ENCODE measurements around the gene UBXN10.

UBXN10 gene

GRCh38 chr1:20191266-20191825 lies 5.5 kb downstream of the UBXN10 start:
- no peaks in the 10 kb centered on the region for H3K36me3 ChIP-seq (ENCODE audit: insufficient read depth, low read length)
- H3K4me3 ChIP-seq, result no peak overlapping the region
- no peaks in the 10 kb centered on the region for H3K9me3 ChIP-seq (ENCODE audit: low read depth, low read length)
- TF ChIP-seq POLR2AphosphoS5 (IDR thresholded peaks at IDR 0.05; ENCODE audit: borderline replicate concordance, low read depth, low read length) (no peak), FOXP2 (optimal IDR thresholded peaks at IDR 0.05; ENCODE audit: control extremely low read depth, extremely low read length, insufficient read depth) (no peak), EZH2 (IDR thresholded peaks at IDR 0.05) (no peak)
- H3K27ac ChIP-seq, result no peak overlapping the region
- no peak overlapping the region for H3K9ac ChIP-seq (ENCODE audit: insufficient read length)
- no peak for DNase-seq (ENCODE audit: low read depth, low spot score)

GRCh38 chr1:20192364-20192763 lies 6.5 kb downstream of the UBXN10 start:
- H3K27ac ChIP-seq, result no peak overlapping the region
- H3K4me3 ChIP-seq, result no peak overlapping the region
- TF ChIP-seq EZH2 (IDR thresholded peaks at IDR 0.05) (no peak), FOXP2 (optimal IDR thresholded peaks at IDR 0.05; ENCODE audit: control extremely low read depth, extremely low read length, insufficient read depth) (no peak), POLR2AphosphoS5 (IDR thresholded peaks at IDR 0.05; ENCODE audit: borderline replicate concordance, low read depth, low read length) (no peak)
- H3K9ac ChIP-seq (ENCODE audit: insufficient read length), result no peak overlapping the region
- no peaks in the 10 kb centered on the region for H3K9me3 ChIP-seq (ENCODE audit: low read depth, low read length)
- no peaks in the 10 kb centered on the region for H3K36me3 ChIP-seq (ENCODE audit: insufficient read depth, low read length)
- DNase-seq (ENCODE audit: low read depth, low spot score), result no peak

GRCh38 chr1:20192871-20193411 lies 7.0 kb downstream of the UBXN10 start:
- Histone ChIP-seq H3K27ac (no peak overlapping the region), H3K4me3 (no peak overlapping the region), H3K9ac (ENCODE audit: insufficient read length) (no peak overlapping the region), H3K36me3 (ENCODE audit: insufficient read depth, low read length) (no peaks in the 10 kb centered on the region), H3K9me3 (ENCODE audit: low read depth, low read length) (no peaks in the 10 kb centered on the region)
- DNase-seq (ENCODE audit: low read depth, low spot score), result no peak
- TF ChIP-seq EZH2 (IDR thresholded peaks at IDR 0.05) (no peak), POLR2AphosphoS5 (IDR thresholded peaks at IDR 0.05; ENCODE audit: borderline replicate concordance, low read depth, low read length) (no peak), FOXP2 (optimal IDR thresholded peaks at IDR 0.05; ENCODE audit: control extremely low read depth, extremely low read length, insufficient read depth) (no peak)

- Histone ChIP-seq H3K27ac (no peak overlapping the region), H3K9ac (ENCODE audit: insufficient read length) (no peak overlapping the region), H3K36me3 (ENCODE audit: insufficient read depth, low read length) (no peaks in the 10 kb centered on the region), H3K9me3 (ENCODE audit: low read depth, low read length) (no peaks in the 10 kb centered on the region), H3K4me3 (no peak overlapping the region)
- TF ChIP-seq EZH2 (IDR thresholded peaks at IDR 0.05), result no peak
- TF ChIP-seq POLR2AphosphoS5 (IDR thresholded peaks at IDR 0.05; ENCODE audit: borderline replicate concordance, low read depth, low read length), result no peak
- no peak for DNase-seq (ENCODE audit: low read depth, low spot score)
These were observed 8.3 kb downstream of the UBXN10 start for GRCh38 chr1:20194224-20194623.

GRCh38 chr1:20194757-20195461 lies 9.0 kb downstream of the UBXN10 start:
- Histone ChIP-seq H3K36me3 (ENCODE audit: insufficient read depth, low read length) (no peaks in the 10 kb centered on the region), H3K4me3 (no peak overlapping the region), H3K9ac (ENCODE audit: insufficient read length) (no peak overlapping the region), H3K27ac (no peak overlapping the region), H3K9me3 (ENCODE audit: low read depth, low read length) (no peaks in the 10 kb centered on the region)
- TF ChIP-seq EZH2 (IDR thresholded peaks at IDR 0.05) (no peak), POLR2AphosphoS5 (IDR thresholded peaks at IDR 0.05; ENCODE audit: borderline replicate concordance, low read depth, low read length) (no peak), FOXP2 (optimal IDR thresholded peaks at IDR 0.05; ENCODE audit: control extremely low read depth, extremely low read length, insufficient read depth) (no peak)
- DNase-seq (ENCODE audit: low read depth, low spot score), result no peak

- no peaks in the 10 kb centered on the region for H3K9me3 ChIP-seq (ENCODE audit: low read depth, low read length)
- no peak for DNase-seq (ENCODE audit: low read depth, low spot score)
- no peak overlapping the region for H3K4me3 ChIP-seq
- no peak for TF ChIP-seq FOXP2 (optimal IDR thresholded peaks at IDR 0.05; ENCODE audit: control extremely low read depth, extremely low read length, insufficient read depth)
- no peak for TF ChIP-seq EZH2 (IDR thresholded peaks at IDR 0.05)
- no peak for TF ChIP-seq POLR2AphosphoS5 (IDR thresholded peaks at IDR 0.05; ENCODE audit: borderline replicate concordance, low read depth, low read length)
- no peak overlapping the region for H3K27ac ChIP-seq
- H3K9ac ChIP-seq (ENCODE audit: insufficient read length), result no peak overlapping the region
- H3K36me3 ChIP-seq (ENCODE audit: insufficient read depth, low read length), result no peaks in the 10 kb centered on the region
These were observed 9.5 kb downstream of the UBXN10 start for GRCh38 chr1:20195462-20195780.

- Histone ChIP-seq H3K9ac (ENCODE audit: insufficient read length) (no peak overlapping the region), H3K4me3 (no peak overlapping the region), H3K27ac (no peak overlapping the region), H3K36me3 (ENCODE audit: insufficient read depth, low read length) (no peaks in the 10 kb centered on the region), H3K9me3 (ENCODE audit: low read depth, low read length) (no peaks in the 10 kb centered on the region)
- DNase-seq (ENCODE audit: low read depth, low spot score), result no peak
- TF ChIP-seq FOXP2 (optimal IDR thresholded peaks at IDR 0.05; ENCODE audit: control extremely low read depth, extremely low read length, insufficient read depth) (no peak), EZH2 (IDR thresholded peaks at IDR 0.05) (no peak), POLR2AphosphoS5 (IDR thresholded peaks at IDR 0.05; ENCODE audit: borderline replicate concordance, low read depth, low read length) (no peak)
These were observed 11.5 kb downstream of the UBXN10 start for GRCh38 chr1:20197329-20197791.

- no peak for DNase-seq (ENCODE audit: low read depth, low spot score)
- TF ChIP-seq EZH2 (IDR thresholded peaks at IDR 0.05) (no peak), FOXP2 (optimal IDR thresholded peaks at IDR 0.05; ENCODE audit: control extremely low read depth, extremely low read length, insufficient read depth) (no peak), POLR2AphosphoS5 (IDR thresholded peaks at IDR 0.05; ENCODE audit: borderline replicate concordance, low read depth, low read length) (no peak)
- Histone ChIP-seq H3K36me3 (ENCODE audit: insufficient read depth, low read length) (no peaks in the 10 kb centered on the region), H3K9me3 (ENCODE audit: low read depth, low read length) (no peaks in the 10 kb centered on the region), H3K27ac (no peak overlapping the region), H3K9ac (ENCODE audit: insufficient read length) (no peak overlapping the region), H3K4me3 (no peak overlapping the region)
These were observed 12.4 kb downstream of the UBXN10 start for GRCh38 chr1:20198296-20198695.

Data from SK-N-MC (cell line).